ENCODE results near the gene FGGY.
"Not testable (repeated sequence)": the region's sequence is repeated elsewhere in the genome, so short reads cannot be mapped to it uniquely, and the experiment has no call there.

The FGGY gene

GRCh38 chr1:59453297-59453968 lies 156.5 kb downstream of the FGGY start:
- DNase-seq, result no peak

- DNase-seq, result no peak
Measured at GRCh38 chr1:59455206-59455605, 158.3 kb downstream of the FGGY start.

- DNase-seq, result no peak
Measured at GRCh38 chr1:59457786-59458185, 160.9 kb downstream of the FGGY start.

GRCh38 chr1:59458884-59459283 lies 162.0 kb downstream of the FGGY start:
- DNase-seq, result no peak

GRCh38 chr1:59462942-59463341 lies 166.0 kb downstream of the FGGY start:
- not testable (repeated sequence) for DNase-seq

GRCh38 chr1:59465478-59465877 lies 168.6 kb downstream of the FGGY start:
- not testable (repeated sequence) for DNase-seq

GRCh38 chr1:59468828-59469428 lies 172.0 kb downstream of the FGGY start:
- DNase-seq, result no peak

GRCh38 chr1:59471991-59472570 lies 175.2 kb downstream of the FGGY start:
- not testable (repeated sequence) for DNase-seq

GRCh38 chr1:59473831-59474230 lies 176.9 kb downstream of the FGGY start:
- no peak for DNase-seq

- no peak for DNase-seq
Measured at GRCh38 chr1:59474496-59474895, 177.6 kb downstream of the FGGY start.

GRCh38 chr1:59475737-59476136 lies 178.8 kb downstream of the FGGY start:
- DNase-seq, result no peak

- no peak for DNase-seq
Measured at GRCh38 chr1:59477286-59477685, 180.4 kb downstream of the FGGY start.

GRCh38 chr1:59477867-59478266 lies 181.0 kb downstream of the FGGY start:
- no peak for DNase-seq

- no peak for DNase-seq
Measured at GRCh38 chr1:59478822-59479221, 181.9 kb downstream of the FGGY start.

- no peak for DNase-seq
Measured at GRCh38 chr1:59480188-59480888, 183.4 kb downstream of the FGGY start.

- DNase-seq, result no peak
Measured at GRCh38 chr1:59481881-59482505, 185.1 kb downstream of the FGGY start.

GRCh38 chr1:59482986-59483385 lies 186.1 kb downstream of the FGGY start:
- no peak for DNase-seq

- no peak for DNase-seq
Measured at GRCh38 chr1:59484096-59484495, 187.2 kb downstream of the FGGY start.

- no peak for DNase-seq
Measured at GRCh38 chr1:59485171-59485570, 188.3 kb downstream of the FGGY start.

- DNase-seq, result no peak
Measured at GRCh38 chr1:59485949-59486348, 189.1 kb downstream of the FGGY start.

GRCh38 chr1:59486615-59487014 lies 189.7 kb downstream of the FGGY start:
- no peak for DNase-seq

GRCh38 chr1:59487335-59488031 lies 190.6 kb downstream of the FGGY start:
- DNase-seq, result no peak

GRCh38 chr1:59492500-59492899 lies 195.6 kb downstream of the FGGY start:
- DNase-seq, result no peak

Data from NCI-H1436 treated with DMSO at 0.1 percent for 48 hours (cell line).